Left hindlimb (tissue), 1 donor: ENCODE data around the gene OR2M4.
"Not testable (repeated sequence)": the region's sequence is repeated elsewhere in the genome, so short reads cannot be mapped to it uniquely, and the experiment has no call there.

Experiments used
- DNase-seq: peaks from one replicate; pipeline ENCODE4 v3.0.0-alpha.2; 2018

OR2M4 gene, protein sequence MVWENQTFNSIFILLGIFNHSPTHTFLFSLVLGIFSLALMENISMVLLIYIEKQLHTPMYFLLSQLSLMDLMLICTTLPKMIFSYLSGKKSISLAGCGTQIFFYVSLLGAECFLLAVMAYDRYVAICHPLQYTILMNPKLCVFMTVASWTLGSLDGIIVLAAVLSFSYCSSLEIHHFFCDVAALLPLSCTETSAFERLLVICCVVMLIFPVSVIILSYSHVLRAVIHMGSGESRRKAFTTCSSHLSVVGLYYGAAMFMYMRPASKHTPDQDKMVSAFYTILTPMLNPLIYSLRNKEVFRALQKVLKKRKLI

DNA sequence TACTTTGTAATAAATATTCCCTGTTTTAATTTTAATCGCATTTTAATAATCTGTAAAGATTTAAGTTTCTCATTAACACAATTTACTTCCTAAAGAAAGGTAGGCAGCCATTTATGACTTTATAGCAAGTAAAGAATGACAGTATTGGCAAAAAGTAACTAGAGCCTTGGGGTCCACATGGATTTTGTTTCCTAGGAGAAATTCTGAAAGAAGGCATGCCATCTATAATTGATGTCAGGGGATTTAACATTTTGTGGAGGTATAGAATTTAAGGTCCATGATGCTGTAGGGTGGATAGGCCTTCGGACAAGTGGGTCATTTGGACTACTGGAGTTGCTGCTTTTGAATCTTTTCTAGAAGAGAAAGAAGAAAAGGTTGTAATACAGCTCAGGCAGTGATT, at the start of gene OR2M4:
OR2M4 (plus strand) TSS at position 301 of the 400 bp plus-strand sequence. CDS start 7,512 bp downstream, outside the sequence.
- DNase-seq = no peak

DNA sequence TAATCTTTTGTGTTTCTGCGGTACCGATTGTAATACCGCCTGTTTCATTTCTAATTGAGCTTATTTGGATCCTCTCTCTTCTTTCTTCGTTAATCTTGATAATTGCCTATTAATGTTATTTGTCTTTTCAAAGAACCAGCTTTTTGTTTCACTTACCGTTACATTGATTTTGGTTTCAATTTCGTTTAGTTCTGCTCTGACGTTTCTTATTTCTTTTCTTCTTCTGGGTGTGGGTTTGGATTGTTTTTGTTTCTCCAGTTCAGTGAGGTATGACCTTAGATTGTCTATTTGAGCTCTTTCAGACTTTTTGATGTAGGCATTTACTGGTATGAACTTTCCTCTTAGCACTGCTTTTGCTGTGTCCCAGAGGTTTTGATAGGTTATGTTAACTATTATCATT, 47.2 kb upstream of the OR2M4 start:
- no peak for DNase-seq

DNA sequence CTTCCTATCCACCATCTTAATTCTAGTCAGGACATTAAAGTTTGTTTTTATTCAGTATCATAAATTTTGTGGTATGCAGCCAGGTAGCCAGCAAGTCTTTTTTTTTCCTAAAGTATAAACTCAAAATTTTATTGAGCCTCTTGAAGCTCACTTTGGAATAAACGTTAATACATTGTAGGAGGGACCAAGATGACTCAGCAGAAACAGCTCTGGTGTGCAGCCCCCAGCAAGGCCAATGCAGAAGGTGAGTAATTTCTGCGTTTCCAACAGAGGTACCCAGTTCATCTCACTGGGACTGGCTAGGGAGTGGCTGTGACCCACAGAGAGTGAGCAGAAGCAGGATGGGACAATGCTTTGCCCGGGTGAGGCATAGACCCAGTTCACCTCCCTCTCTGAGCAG, 43.9 kb upstream of the OR2M4 start:
- DNase-seq = no peak

DNA sequence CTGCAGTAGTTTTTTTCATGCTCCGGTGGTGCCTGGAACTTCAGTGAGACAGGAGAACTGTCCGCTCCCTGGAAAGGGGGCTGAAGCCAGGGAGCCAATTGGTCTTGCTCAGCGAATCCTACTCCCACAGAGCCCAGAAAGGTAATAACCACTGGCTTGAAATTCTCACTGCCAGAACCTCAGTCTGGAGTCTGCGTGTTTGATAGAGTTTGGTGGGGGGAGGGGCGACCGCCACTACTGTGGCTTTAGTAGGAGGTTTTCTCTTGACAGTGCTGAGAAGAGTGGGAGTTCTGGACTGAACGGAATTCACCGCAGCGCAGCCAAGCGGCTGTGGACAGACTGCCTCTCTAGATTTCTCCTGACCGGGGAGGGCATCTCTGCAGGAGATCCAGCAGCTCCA, 42.2 kb upstream of the OR2M4 start:
- no peak for DNase-seq

DNA sequence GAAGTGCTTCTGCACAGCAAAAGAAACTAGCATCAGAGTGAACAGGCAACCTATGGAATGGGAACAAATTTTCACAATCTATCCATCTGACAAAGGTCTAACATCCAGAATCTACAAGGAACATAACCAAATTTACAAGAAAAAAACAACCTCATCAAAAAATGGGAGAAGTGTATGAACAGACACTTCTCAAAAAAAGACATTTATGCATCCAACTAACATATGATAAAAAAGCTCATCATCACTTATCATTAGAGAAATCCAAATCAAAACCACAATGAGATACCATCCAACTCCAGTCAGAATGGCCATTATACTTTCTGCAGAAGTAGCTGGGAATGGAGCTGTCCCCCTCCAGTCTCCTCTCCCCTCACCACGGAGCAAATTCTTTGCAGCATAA, 37.1 kb upstream of the OR2M4 start:
- no peak for DNase-seq

DNA sequence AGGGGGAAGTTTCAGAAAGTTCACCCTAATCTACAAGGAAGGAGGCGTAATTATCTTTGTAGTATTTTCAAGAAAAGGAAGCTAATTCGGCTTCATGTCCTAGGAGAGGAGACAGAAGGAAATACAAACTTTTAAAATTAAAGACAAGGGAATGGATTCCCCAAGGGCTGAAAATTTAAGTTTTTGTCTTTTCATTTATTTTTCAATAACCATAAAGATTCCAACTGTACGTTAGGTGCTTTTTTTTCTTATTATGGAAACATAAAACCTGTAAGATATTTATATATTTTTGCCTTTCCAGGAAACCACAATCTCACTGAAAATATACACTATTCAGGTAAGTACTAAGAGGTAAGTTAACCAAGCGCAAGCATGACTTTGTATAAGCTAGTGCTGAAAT, 34.3 kb upstream of the OR2M4 start, which contains the start of gene OR2M3:
OR2M3 (plus strand) TSS at position 301 of the 400 bp plus-strand sequence. CDS start 5,803 bp downstream, outside the sequence.
- DNase-seq = no peak

DNA sequence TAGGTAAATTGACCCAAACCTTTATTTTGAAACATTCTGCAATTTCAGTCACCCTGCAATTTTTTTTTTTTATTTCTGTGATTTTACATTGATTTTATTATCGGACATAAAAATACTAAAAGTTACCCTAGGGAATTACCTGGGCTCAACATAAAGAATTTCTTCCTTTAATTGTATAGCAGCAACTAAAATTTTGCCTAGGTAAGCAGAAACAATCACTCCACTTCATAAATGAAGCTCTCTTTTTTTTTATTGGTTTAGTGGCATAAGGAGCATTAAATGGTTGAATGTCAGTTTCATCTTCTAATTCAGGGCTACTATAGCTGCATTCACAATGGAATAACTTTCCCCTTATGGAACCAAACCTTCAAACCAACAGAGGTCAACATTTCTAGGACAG, 15.3 kb upstream of the OR2M4 start:
- DNase-seq = no peak

DNA sequence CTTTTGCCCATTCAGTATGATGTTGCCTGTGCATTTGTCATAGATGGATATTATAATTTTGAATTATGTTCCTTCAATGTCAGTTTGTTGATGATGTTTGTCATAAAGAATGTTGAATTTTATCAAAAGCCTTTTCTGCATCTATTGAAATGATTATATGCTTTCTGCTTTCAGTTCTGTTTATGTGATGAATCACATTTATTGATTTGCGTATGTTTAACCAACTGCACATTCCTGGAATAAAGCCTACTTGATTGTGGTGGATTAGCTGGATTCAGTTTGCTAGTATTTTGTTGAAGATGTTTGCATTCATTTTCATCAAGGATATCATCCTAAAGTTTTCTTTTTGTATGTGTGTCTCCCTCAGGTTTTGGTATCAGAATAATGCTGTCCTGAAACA, 5.7 kb upstream of the OR2M4 start:
- DNase-seq = no peak

DNA sequence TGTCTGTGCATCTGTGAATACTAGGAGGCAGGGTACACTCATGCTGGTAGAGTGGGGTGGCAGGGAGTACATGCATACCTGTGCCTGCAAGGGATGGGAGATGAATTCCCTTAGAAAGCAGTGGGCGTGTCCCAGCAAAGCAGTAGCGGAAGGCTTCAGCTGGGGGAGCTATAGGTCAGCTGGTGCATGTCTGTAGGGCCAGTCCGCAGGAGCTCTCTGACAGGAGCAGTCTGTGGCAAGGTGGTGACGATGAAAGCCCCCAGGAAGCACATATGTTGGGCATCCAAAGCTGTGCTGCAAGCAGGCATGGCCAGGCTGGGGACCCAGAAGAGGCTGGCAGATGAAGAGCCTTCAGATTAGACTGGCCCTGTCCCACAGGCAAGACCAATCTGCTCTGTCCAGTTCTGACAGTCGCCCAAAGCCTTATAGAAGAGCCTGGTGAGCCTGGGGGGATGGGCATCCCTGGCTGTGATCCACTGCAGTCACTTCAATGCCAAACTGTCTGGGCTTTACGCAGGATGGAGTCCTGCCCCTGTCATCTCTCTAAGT, 1.8 kb upstream of the OR2M4 start:
- DNase-seq = no peak

DNA sequence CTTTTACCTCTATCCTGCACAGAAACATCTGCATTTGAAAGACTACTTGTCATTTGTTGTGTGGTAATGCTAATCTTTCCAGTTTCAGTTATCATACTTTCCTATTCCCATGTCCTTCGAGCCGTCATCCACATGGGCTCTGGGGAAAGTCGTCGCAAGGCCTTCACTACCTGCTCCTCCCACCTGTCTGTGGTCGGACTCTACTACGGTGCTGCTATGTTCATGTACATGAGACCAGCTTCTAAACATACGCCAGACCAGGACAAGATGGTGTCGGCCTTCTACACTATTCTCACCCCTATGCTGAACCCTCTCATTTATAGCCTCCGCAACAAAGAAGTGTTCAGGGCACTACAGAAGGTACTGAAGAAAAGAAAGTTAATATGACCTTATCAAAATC, 8.3 kb downstream of the OR2M4 start:
- no peak for DNase-seq

DNA sequence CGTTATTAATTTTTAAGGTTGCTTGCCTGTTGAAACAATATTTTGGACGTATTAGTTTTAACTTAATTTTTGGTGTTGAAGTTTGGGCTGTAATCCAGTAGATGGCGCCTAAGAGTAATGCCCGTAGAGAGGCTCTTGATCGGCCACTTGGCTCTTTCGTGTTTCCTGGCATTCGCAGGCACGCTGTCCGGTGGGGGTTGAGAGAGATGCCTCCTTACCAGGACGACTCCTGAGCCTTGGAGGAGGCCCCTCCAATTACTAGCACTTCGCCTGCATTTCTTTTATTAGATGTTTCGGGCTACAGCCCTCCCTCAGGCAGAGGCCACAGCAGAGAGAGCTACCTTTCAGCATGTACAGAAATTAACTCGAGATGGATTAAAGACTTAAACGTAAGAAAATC, 12.0 kb downstream of the OR2M4 start:
- DNase-seq = no peak

DNA sequence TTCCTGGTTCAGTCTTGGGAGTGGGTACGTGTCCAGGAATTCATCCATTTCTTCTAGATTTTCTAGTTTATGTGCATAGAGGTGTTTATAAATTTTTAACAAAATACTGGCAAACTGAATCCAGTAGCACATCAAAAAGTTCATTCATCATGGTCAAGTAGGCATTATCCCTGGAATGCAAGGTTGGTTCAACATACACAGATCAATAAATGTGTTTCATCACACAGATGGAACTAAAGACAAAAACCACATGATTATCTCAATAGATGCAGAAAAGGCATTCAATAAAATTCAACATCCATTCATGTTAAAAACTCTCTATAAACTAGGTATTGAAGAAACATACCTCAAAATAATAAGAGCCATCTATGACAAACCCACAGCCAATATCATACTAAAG, 28.1 kb downstream of the OR2M4 start:
- not testable (repeated sequence) for DNase-seq

DNA sequence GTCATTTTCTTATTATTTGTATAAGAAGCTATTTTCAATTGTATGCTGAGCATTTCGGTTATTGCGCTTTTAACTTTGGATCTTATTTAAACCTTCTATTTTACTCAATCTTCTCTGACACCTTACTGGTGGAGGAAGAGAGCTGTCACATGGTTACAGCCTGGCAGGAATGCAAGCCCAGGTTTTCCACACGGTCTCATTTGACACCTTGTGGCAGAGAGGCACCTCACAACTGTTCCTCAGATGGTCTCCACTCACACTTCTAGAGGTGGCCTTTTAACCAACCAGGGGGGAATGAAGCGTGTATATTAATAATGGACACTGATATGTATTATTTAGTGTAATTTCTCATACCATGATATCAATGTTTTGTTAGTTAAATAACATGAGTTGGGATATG, 37.0 kb downstream of the OR2M4 start:
- no peak for DNase-seq

DNA sequence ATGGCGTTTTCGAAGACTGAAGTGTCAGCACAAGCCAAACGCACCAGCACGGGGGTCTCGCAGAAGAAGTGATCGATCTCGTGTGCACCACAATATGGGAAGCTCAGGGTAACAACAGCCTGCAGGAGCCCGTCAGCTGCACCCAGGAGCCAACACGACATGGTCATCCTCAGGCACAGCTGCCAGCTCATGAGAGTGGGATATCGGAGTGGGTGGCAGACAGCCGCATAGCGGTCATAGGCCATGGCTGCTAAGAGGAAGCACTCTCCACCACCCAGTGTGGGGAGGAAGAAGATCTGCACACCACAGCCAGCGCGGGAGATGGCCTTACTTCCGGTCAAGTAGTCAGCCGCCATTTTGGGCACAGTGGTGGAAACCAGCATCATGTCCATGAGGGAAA, 42.0 kb downstream of the OR2M4 start:
- DNase-seq = not testable (repeated sequence)

DNA sequence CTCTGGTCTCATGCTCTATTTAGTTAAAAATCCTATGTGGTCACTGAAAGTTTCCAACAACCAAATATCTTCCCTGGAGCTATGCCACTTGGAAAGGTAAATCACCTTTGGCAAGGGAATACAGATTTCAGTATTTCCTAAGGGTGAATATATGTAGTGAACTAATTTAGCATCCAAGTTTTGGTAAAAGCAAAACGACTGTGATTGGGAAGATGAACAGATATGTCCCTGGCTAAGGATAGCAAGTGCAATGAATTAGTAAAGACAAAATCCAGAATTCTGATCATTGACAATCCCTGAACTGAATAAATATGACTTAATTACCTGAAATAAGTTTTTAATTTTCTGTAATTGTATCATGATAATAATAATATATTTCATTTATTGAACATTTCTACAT, 46.7 kb downstream of the OR2M4 start, which contains the start of gene OR2T33:
OR2T33 (minus strand) TSS at position 101 of the 400 bp plus-strand sequence. CDS start 4,162 bp downstream, outside the sequence.
- DNase-seq = no peak

DNA sequence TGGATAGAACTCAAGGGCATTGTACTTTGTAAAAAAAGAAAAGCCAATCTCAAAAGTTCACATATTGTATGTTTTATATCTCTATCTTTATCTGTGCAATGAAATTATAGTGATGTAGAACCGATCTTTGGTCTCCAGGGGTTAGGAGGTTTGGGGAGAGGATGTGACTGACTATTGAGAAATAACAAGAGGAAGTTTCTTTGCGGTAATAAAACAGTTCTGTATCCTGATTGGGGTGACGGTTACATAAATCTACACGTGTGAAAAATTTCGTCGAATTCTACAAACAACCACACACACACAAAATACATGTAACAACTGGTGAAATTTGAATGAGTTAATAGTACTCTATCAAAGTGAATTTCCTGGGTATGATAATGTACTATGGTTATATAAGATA, 57.2 kb downstream of the OR2M4 start:
- DNase-seq = no peak
